Ishikawa (cell line): ENCODE results near the gene TPGS2.

Experiments used
- CEBPB ChIP-seq: IDR thresholded peaks from 2 replicates; pipeline ENCODE4 v1.6.1; 2012
- CREB1 ChIP-seq: IDR thresholded peaks from 2 replicates; pipeline ENCODE4 v1.6.1; 2012; ENCODE audit warnings: low read depth
- EGR1 ChIP-seq: IDR thresholded peaks from 2 replicates; pipeline ENCODE4 v1.6.1; 2012
- EP300 ChIP-seq: IDR thresholded peaks from 2 replicates; pipeline ENCODE4 v1.6.1; 2012; ENCODE audit warnings: borderline replicate concordance
- FOXM1 ChIP-seq: IDR thresholded peaks from 2 replicates; pipeline ENCODE4 v1.6.1; 2012; ENCODE audit warnings: low read depth, borderline replicate concordance
- NFIC ChIP-seq: IDR thresholded peaks from 2 replicates; pipeline ENCODE4 v1.6.1; 2012
- RAD21 ChIP-seq: IDR thresholded peaks from 2 replicates; pipeline ENCODE4 v1.6.1; 2012; ENCODE audit warnings: low read depth
- TAF1 ChIP-seq: IDR thresholded peaks from 2 replicates; pipeline ENCODE4 v1.6.1; 2012; ENCODE audit warnings: low read depth, mild to moderate bottlenecking
- TCF12 ChIP-seq: IDR thresholded peaks from 2 replicates; pipeline ENCODE4 v1.6.1; 2012; ENCODE audit warnings: low read depth
- TEAD4 ChIP-seq: IDR thresholded peaks from 2 replicates; pipeline ENCODE4 v1.6.1; 2012
- YY1 ChIP-seq: IDR thresholded peaks from 2 replicates; pipeline ENCODE4 v1.6.1; 2012; ENCODE audit warnings: low read depth
- ZBTB7A ChIP-seq: IDR thresholded peaks from 2 replicates; pipeline ENCODE4 v1.6.1; 2012; ENCODE audit warnings: low read depth
- TF ChIP-seq, protein P1 (sequence below): IDR thresholded peaks from 2 replicates; pipeline ENCODE4 v1.6.1; 2012
- TF ChIP-seq, protein P2 (sequence below): IDR thresholded peaks from 2 replicates; pipeline ENCODE4 v1.6.1; 2012; ENCODE audit warnings: low read depth, mild to moderate bottlenecking
- TF ChIP-seq, protein P3 (sequence below): IDR thresholded peaks from 2 replicates; pipeline ENCODE4 v1.6.1; 2012

The TPGS2 gene

DNA sequence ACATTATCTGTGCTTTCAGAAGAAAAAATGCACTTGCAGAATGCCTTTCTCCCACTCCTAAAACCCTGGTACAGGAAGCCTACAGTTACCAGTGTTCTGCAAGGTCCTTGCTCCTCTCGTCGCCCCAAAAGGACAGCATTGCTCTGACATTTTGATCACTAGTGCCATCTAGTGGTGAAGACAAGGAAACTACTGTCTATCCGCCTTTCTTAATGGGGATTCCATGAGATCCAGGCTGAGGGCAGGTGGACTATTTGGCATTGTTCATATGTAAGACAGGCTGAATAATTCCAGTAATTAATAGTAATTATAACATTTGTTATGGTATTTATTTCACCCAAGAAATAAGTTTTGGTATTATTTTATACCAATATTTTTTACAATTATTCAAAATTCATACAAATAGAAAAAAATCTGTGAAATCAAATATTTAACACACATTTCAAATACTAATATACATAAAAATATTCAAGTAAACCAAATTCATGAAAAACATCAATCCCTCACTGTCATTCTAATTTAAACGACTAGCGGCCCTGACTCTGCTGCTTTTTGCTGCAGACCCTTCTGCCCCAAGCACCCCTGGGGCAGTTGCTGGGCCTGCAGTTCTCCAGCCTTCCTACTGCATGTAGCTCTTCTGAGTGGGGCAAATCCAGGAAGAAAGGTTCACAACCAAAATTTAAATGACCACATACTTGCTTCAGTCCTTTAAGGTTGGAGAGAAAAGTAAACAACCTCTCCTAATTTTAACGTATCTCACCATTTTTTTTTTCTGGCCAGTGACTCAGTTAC lies 19.0 kb downstream of the TPGS2 start:
- TF ChIP-seq, protein P1, sequence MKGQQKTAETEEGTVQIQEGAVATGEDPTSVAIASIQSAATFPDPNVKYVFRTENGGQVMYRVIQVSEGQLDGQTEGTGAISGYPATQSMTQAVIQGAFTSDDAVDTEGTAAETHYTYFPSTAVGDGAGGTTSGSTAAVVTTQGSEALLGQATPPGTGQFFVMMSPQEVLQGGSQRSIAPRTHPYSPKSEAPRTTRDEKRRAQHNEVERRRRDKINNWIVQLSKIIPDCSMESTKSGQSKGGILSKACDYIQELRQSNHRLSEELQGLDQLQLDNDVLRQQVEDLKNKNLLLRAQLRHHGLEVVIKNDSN: no peak
- TF ChIP-seq RAD21: peak; percentile 63

DNA sequence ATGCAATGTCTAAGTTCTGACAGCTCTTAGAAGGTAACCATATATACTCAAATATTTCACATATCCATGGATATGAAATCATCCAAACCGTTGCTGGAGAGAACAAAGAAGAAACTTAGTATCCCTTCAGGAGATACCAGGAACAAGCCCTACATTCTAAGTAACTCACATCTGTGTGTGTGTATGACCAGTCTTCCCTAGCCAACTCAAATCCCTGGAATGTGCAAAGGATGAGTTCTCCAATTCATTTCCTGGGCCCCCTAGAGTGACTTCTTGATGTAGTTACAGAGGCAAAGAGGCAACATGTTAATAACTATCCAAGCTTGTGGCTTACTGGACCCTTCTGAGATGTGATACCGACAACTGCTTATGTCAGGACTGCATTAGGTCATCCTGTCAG lies 20.1 kb downstream of the TPGS2 start:
- TF ChIP-seq EGR1: no peak
- no peak for TF ChIP-seq TEAD4
- no peak for TF ChIP-seq RAD21
- TF ChIP-seq CREB1: no peak
- TF ChIP-seq NFIC: no peak
- TF ChIP-seq YY1: no peak

DNA sequence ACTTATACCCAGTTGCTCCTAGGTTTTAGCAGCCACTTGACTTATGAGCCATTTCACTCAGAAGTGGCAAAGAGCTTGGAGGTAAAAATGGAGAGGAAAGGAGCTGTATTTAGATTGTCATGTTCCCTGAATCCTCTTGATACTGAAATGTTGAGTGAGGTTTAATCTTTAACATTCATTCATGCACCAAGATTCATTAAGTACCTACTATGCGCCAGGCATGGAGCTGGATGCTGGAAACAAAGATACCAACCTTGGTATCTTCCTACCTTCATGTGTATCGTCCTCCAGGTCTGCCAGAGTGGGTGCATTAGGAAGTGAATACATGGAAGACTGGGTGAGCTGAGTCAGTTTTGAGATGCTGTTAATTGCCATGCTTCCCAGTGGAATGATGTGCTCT lies 23.7 kb downstream of the TPGS2 start:
- TF ChIP-seq, protein P2, sequence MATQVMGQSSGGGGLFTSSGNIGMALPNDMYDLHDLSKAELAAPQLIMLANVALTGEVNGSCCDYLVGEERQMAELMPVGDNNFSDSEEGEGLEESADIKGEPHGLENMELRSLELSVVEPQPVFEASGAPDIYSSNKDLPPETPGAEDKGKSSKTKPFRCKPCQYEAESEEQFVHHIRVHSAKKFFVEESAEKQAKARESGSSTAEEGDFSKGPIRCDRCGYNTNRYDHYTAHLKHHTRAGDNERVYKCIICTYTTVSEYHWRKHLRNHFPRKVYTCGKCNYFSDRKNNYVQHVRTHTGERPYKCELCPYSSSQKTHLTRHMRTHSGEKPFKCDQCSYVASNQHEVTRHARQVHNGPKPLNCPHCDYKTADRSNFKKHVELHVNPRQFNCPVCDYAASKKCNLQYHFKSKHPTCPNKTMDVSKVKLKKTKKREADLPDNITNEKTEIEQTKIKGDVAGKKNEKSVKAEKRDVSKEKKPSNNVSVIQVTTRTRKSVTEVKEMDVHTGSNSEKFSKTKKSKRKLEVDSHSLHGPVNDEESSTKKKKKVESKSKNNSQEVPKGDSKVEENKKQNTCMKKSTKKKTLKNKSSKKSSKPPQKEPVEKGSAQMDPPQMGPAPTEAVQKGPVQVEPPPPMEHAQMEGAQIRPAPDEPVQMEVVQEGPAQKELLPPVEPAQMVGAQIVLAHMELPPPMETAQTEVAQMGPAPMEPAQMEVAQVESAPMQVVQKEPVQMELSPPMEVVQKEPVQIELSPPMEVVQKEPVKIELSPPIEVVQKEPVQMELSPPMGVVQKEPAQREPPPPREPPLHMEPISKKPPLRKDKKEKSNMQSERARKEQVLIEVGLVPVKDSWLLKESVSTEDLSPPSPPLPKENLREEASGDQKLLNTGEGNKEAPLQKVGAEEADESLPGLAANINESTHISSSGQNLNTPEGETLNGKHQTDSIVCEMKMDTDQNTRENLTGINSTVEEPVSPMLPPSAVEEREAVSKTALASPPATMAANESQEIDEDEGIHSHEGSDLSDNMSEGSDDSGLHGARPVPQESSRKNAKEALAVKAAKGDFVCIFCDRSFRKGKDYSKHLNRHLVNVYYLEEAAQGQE: no peak
- TF ChIP-seq ZBTB7A (no peak), TEAD4 (no peak), CREB1 (no peak), CEBPB (no peak), FOXM1 (no peak), RAD21 (no peak), TAF1 (no peak)
- TF ChIP-seq, protein P3, sequence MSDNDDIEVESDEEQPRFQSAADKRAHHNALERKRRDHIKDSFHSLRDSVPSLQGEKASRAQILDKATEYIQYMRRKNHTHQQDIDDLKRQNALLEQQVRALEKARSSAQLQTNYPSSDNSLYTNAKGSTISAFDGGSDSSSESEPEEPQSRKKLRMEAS: no peak
- TF ChIP-seq, protein P1: no peak

DNA sequence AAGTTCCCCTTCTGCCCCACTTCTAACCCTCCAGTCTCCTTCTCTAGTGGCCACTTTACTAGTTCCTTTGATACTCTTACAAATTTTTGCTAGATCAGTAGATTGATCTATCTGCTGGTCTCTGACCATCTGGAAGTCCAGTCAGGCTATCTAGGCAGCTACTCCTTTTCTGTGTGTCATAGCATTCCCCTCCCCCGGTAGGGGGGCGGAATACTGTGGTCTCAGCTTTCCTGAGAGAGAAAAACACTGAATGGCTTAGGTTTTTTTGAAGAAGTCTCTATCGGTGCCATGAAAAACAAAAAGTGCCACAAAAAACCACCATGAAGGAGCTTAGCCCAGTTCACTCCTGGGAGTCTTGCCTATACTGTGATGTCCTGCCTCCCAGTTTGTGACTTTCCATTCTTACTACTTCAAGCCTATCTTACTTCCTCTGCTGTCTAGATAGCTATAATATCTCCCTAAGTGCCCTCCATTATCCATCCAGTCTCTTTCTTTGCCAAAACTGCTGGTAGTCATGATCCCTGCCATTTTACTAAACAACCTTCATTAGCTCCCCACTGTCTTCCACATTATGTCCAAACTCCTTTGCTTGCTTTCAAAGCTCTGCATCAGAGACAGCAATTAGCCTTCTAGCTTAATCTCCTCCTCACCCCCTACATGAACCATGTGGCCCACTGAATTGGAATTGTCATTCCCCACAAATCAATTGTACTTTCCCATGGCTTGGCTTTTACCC lies 29.9 kb downstream of the TPGS2 start:
- no peak for TF ChIP-seq TEAD4
- TF ChIP-seq CREB1: no peak
- TF ChIP-seq, protein P1: no peak
- no peak for TF ChIP-seq TAF1
- TF ChIP-seq, protein P2: no peak
- TF ChIP-seq EGR1: no peak
- TF ChIP-seq CEBPB: no peak

DNA sequence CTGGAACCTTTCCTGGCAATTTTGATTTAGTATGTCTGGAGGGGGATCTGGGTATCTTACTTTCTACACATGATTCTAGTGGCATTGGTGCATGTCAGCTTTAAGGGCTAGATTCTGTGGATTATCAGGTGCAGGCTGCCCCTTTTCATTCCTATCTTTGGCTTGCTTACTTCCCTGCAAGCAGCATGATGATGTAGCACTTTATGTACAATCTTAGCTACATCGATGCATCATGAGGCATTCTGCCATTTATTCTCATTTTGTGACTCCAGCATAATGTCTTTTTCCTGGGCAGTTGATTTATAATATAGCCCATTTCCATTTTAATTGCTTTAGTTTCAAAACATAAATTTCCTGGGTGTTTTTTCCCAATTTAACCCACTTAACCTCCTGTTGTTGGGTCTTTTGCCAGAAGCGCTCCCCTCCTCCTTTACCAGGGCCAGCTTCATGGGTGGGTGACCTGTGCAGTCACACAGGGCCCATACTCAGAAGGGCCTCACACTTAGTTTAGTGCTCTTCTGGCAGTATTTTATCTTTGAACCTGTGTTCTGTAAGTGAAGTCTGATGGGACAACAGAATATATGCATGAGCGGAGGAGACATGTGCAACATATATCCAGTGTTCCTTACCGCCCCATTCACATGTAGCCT lies 36.0 kb downstream of the TPGS2 start:
- TF ChIP-seq RAD21: no peak
- TF ChIP-seq, protein P2: no peak
- no peak for TF ChIP-seq NFIC
- no peak for TF ChIP-seq TAF1
- TF ChIP-seq, protein P3: no peak
- TF ChIP-seq CREB1: no peak
- no peak for TF ChIP-seq FOXM1
- TF ChIP-seq YY1: no peak
- no peak for TF ChIP-seq TCF12
- no peak for TF ChIP-seq EP300
- no peak for TF ChIP-seq CEBPB
- TF ChIP-seq TEAD4: no peak
- TF ChIP-seq, protein P1: no peak
- TF ChIP-seq EGR1: no peak
- no peak for TF ChIP-seq ZBTB7A
